NCI-H146 treated with DMSO at 0.1 percent for 48 hours (cell line): ENCODE results near the gene ATXN7L1.
"Not testable (repeated sequence)": the region's sequence is repeated elsewhere in the genome, so short reads cannot be mapped to it uniquely, and the experiment has no call there.

Experiments used
- DNase-seq: peaks from one replicate; lab custom pipeline; 2025; ENCODE audit not compliant: unreplicated experiment; lab: John Stamatoyannopoulos, UW

Gene ATXN7L1

GRCh38 chr7:105805447-105806019, 70.9 kb downstream of the ATXN7L1 start:
- DNase-seq, result no peak

GRCh38 chr7:105803429-105803736, 73.0 kb downstream of the ATXN7L1 start:
- DNase-seq, result no peak

- DNase-seq, result no peak
Measured at GRCh38 chr7:105802604-105803428, 73.6 kb downstream of the ATXN7L1 start.

GRCh38 chr7:105800849-105801534, 75.4 kb downstream of the ATXN7L1 start:
- no peak for DNase-seq

GRCh38 chr7:105800442-105800841, 76.0 kb downstream of the ATXN7L1 start:
- no peak for DNase-seq

- no peak for DNase-seq
Measured at GRCh38 chr7:105799677-105800076, 76.7 kb downstream of the ATXN7L1 start.

GRCh38 chr7:105799006-105799405, 77.4 kb downstream of the ATXN7L1 start:
- no peak for DNase-seq

GRCh38 chr7:105797652-105798051, 78.7 kb downstream of the ATXN7L1 start:
- no peak for DNase-seq

GRCh38 chr7:105796365-105796764, 80.0 kb downstream of the ATXN7L1 start:
- DNase-seq, result no peak

GRCh38 chr7:105794741-105795729, 81.4 kb downstream of the ATXN7L1 start:
- no peak for DNase-seq

GRCh38 chr7:105792488-105793370, 83.7 kb downstream of the ATXN7L1 start:
- no peak for DNase-seq

GRCh38 chr7:105791926-105792325, 84.5 kb downstream of the ATXN7L1 start:
- DNase-seq, result no peak

- no peak for DNase-seq
Measured at GRCh38 chr7:105790996-105791395, 85.4 kb downstream of the ATXN7L1 start.

GRCh38 chr7:105790452-105790851, 85.9 kb downstream of the ATXN7L1 start:
- not testable (repeated sequence) for DNase-seq

GRCh38 chr7:105788816-105789349, 87.5 kb downstream of the ATXN7L1 start:
- DNase-seq, result no peak

- no peak for DNase-seq
Measured at GRCh38 chr7:105788356-105788755, 88.0 kb downstream of the ATXN7L1 start.

- DNase-seq, result no peak
Measured at GRCh38 chr7:105787793-105788192, 88.6 kb downstream of the ATXN7L1 start.

- DNase-seq, result no peak
Measured at GRCh38 chr7:105786520-105787470, 89.6 kb downstream of the ATXN7L1 start.
